ENCODE measurements around the gene CUX1.

DNA sequence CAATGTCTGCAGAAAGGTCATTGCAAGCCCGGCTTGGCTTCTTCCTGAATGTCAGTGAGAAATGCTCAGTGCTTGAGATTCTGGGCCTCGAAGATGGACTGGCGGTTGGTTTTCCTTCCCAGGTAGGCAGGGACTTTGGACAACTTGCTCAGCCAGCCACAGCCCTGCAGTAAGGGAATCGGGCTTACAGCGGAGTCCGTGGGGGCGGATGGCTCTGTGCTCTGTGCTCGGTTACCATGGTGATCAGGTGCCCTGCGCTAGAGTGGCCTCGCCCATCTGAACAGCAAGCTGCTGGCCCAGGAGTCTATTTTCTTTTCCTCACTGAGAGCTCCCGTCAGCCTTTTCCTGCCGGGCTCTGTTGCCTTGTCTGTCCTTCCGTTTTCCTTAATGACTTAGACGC lies 391.4 kb downstream of the CUX1 start:
- TF ChIP-seq, protein P1, sequence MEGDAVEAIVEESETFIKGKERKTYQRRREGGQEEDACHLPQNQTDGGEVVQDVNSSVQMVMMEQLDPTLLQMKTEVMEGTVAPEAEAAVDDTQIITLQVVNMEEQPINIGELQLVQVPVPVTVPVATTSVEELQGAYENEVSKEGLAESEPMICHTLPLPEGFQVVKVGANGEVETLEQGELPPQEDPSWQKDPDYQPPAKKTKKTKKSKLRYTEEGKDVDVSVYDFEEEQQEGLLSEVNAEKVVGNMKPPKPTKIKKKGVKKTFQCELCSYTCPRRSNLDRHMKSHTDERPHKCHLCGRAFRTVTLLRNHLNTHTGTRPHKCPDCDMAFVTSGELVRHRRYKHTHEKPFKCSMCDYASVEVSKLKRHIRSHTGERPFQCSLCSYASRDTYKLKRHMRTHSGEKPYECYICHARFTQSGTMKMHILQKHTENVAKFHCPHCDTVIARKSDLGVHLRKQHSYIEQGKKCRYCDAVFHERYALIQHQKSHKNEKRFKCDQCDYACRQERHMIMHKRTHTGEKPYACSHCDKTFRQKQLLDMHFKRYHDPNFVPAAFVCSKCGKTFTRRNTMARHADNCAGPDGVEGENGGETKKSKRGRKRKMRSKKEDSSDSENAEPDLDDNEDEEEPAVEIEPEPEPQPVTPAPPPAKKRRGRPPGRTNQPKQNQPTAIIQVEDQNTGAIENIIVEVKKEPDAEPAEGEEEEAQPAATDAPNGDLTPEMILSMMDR (IDR thresholded peaks at IDR 0.05; ENCODE audit: low read length): no peak
- no peak for TF ChIP-seq EZH2 (optimal IDR thresholded peaks at IDR 0.05; ENCODE audit: low read depth, low read length)
- TF ChIP-seq EZH2phosphoT487 (IDR thresholded peaks at IDR 0.05; ENCODE audit: low read length): no peak

All from MM.1S (cell line).